Measurements from ENCODE around the gene CLDN7.

The CLDN7 gene

DNA sequence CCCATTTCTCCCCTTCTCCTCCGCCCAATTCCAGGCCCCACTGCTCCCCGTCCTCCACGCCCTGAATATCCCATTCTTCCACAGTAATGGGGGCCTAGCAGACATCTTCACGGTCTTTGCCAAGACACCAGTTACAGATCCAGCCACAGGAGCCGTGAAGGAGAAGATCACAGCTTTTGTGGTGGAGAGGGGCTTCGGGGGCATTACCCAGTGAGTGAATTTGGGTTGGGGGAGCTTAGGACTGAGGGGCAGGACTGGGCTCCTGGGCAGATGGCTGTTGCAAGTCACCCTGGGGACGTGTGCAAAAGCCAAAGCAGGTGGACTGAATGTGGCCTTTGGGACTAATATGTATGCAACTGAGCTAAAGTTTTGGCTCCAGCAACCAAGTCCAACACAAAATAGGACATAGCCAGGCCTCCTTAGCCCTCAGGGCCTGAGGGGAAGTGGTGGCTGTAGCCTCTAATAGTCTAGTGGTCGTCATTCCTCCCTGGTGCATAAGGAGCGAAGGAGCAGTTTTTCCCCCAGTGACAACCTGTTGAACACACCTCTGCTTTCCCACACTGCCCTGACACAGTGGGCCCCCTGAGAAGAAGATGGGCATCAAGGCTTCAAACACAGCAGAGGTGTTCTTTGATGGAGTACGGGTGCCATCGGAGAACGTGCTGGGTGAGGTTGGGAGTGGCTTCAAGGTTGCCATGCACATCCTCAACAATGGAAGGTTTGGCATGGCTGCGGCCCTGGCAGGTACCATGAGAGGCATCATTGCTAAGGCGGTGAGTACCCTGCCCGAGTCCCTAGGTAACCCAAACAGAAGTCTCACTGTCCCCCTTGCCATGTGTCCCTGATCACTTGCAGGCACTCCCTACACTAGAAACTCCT, 39.9 kb downstream of the CLDN7 start:
- TF ChIP-seq, protein P1, sequence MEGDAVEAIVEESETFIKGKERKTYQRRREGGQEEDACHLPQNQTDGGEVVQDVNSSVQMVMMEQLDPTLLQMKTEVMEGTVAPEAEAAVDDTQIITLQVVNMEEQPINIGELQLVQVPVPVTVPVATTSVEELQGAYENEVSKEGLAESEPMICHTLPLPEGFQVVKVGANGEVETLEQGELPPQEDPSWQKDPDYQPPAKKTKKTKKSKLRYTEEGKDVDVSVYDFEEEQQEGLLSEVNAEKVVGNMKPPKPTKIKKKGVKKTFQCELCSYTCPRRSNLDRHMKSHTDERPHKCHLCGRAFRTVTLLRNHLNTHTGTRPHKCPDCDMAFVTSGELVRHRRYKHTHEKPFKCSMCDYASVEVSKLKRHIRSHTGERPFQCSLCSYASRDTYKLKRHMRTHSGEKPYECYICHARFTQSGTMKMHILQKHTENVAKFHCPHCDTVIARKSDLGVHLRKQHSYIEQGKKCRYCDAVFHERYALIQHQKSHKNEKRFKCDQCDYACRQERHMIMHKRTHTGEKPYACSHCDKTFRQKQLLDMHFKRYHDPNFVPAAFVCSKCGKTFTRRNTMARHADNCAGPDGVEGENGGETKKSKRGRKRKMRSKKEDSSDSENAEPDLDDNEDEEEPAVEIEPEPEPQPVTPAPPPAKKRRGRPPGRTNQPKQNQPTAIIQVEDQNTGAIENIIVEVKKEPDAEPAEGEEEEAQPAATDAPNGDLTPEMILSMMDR (IDR thresholded peaks at IDR 0.05; ENCODE audit: insufficient read depth, low read length, poor library complexity, severe bottlenecking): no peak
- peaks cover 28% of the 10 kb centered on the region for H3K36me3 ChIP-seq (ENCODE audit: control insufficient read depth, insufficient read depth, low read length)
- H3K4me3 ChIP-seq (replicated peaks; ENCODE audit: low read depth, low read length): no peak overlapping the region
- no peaks in the 10 kb centered on the region for H3K27me3 ChIP-seq (replicated peaks; ENCODE audit: control insufficient read depth, insufficient read depth, low read length)
- DNase-seq (ENCODE audit: extremely low read depth, insufficient read length): no peak

DNA sequence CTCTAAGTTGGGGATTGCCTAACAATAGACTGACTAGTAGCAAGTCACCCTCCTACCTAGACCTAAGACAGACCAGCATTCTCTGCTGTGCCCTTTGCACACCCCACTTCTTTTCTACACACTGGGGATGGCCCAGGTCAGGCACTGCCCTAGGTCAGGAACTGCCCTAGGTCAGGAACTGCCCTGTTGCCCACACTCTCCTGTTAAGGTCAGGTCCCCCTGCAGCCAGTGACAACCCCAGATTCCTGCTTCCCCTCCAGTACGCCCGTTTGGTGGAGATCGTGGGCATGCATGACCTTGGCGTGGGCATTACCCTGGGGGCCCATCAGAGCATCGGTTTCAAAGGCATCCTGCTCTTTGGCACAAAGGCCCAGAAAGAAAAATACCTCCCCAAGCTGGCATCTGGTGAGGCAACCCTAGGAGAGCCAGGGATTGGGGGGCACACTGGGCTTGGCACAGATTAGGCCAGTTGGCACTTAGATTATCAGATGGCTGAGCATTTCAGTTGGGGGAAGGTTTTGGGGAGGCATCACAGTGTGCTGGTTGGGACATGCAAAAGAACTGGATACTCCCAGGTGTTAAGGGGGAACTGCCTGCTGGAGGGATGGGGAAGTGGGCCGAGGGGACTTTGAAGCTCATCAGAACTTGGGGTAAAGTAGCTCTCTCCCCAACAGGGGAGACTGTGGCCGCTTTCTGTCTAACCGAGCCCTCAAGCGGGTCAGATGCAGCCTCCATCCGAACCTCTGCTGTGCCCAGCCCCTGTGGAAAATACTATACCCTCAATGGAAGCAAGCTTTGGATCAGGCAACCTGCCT, 40.8 kb downstream of the CLDN7 start:
- DNase-seq (ENCODE audit: extremely low read depth, insufficient read length): no peak
- TF ChIP-seq, protein P1 (IDR thresholded peaks at IDR 0.05; ENCODE audit: insufficient read depth, low read length, poor library complexity, severe bottlenecking): no peak
- peaks cover 21% of the 10 kb centered on the region for H3K36me3 ChIP-seq (ENCODE audit: control insufficient read depth, insufficient read depth, low read length)
- no peak overlapping the region for H3K4me3 ChIP-seq (replicated peaks; ENCODE audit: low read depth, low read length)
- H3K27me3 ChIP-seq (replicated peaks; ENCODE audit: control insufficient read depth, insufficient read depth, low read length): no peaks in the 10 kb centered on the region

DNA sequence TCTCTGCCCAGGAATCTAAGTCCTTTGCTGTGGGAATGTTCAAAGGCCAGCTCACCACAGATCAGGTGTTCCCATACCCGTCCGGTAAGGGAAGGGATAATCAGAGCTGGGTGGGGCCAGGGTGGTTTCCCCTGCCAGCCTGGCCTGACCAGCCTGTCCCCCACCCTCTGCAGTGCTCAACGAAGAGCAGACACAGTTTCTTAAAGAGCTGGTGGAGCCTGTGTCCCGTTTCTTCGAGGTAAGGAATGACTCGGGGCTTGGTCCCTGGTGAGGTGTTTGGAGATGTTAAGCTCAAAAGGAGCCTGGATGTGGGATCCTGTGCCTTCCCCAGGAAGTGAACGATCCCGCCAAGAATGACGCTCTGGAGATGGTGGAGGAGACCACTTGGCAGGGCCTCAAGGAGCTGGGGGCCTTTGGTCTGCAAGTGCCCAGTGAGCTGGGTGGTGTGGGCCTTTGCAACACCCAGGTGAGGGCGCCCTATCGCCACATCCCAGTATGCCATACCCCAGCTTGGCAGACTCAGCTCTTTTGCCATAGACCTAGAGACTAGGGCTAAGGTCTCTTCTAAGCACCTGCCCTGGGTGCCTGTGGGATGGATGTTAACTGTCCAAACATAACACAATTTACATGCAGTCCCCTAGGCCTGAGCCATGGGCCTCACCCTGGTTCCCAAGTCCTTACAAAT, 41.5 kb downstream of the CLDN7 start:
- Histone ChIP-seq H3K27me3 (replicated peaks; ENCODE audit: control insufficient read depth, insufficient read depth, low read length) (no peaks in the 10 kb centered on the region), H3K4me3 (replicated peaks; ENCODE audit: low read depth, low read length) (peak overlapping the region; percentile 81), H3K36me3 (ENCODE audit: control insufficient read depth, insufficient read depth, low read length) (peaks cover 19% of the 10 kb centered on the region)
- TF ChIP-seq, protein P1 (IDR thresholded peaks at IDR 0.05; ENCODE audit: insufficient read depth, low read length, poor library complexity, severe bottlenecking): peak; percentile 68
- peak; percentile 47 for DNase-seq (ENCODE audit: extremely low read depth, insufficient read length)

DNA sequence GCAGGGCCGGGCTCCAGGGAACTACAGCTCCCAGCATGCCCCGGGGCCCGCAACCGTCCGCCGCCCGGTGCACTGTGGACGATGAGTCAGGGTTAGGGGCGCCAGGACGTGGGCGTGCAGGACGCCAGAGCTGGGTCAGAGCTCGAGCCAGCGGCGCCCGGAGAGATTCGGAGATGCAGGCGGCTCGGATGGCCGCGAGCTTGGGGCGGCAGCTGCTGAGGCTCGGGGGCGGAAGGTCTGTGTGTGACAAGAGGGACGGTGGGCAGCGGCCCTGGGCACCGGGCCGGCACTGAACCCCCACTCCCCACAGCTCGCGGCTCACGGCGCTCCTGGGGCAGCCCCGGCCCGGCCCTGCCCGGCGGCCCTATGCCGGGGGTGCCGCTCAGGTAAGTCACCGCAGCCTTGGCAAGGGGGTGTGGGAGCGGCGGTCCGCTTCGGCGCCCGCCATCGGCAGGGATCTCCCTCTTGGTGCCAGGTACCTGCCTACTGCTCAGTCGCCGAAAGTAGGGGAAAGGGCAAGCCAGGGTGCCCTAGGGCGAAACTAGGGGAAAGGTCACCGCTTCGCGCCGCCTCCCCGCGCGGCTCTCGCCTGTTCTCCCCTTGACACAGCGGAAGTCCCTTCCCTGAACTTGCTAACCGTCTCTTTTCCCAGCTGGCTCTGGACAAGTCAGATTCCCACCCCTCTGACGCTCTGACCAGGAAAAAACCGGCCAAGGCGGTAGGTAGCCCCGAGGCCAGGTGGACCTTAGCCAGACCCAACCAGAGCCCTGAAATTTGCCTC, 42.3 kb downstream of the CLDN7 start, which contains the start of the genes ACADVL and DLG4:
TSS of gene ACADVL (plus strand) at position 127 of the 781 bp plus-strand sequence. CDS start at position 174, 47 bp downstream.
TSS of gene DLG4 (minus strand) at position 25 of the 781 bp plus-strand sequence.
- DNase-seq (ENCODE audit: extremely low read depth, insufficient read length): peak; percentile 83
- TF ChIP-seq, protein P1 (IDR thresholded peaks at IDR 0.05; ENCODE audit: insufficient read depth, low read length, poor library complexity, severe bottlenecking): no peak

More for the DNA sequence above, 42.3 kb downstream of the CLDN7 start, which contains the start of the genes ACADVL and DLG4:
- H3K27me3 ChIP-seq (replicated peaks; ENCODE audit: control insufficient read depth, insufficient read depth, low read length): no peaks in the 10 kb centered on the region
- peaks cover 19% of the 10 kb centered on the region for H3K36me3 ChIP-seq (ENCODE audit: control insufficient read depth, insufficient read depth, low read length)
- H3K4me3 ChIP-seq (replicated peaks; ENCODE audit: low read depth, low read length): peak within 1 kb of the TSS; percentile 81

All from GM06990 (cell line).